Liver (tissue), 9 donors: ENCODE results near the gene PHKB. TPM values are rescaled to one million over a fixed set of nuclear protein-coding genes. Genes with fewer than 3 reads are reported as not detected.
A peak's percentile ranks its signal among the peaks of the same experiment; 100 is the strongest.
"Not testable (repeated sequence)": the region's sequence is repeated elsewhere in the genome, so short reads cannot be mapped to it uniquely, and the experiment has no call there.

Source experiments
- DNase-seq: peaks from one replicate; pipeline ENCODE4 v3.0.0-alpha.2; 2017; ENCODE audit warnings: low spot score
- H3K27ac ChIP-seq, 2 donors: one replicate each; pipeline ENCODE4 v1.7.0; 2013; ENCODE audit warnings: inconsistent platforms in 2 of 2, low read length in 2 of 2, control low read depth in 1 of 2, low read depth in 1 of 2, mild to moderate bottlenecking in 1 of 2
- H3K27me3 ChIP-seq, 4 donors: one replicate each; pipeline versions ENCODE4 v1.6.1 to v1.7.0; 2013; ENCODE audit warnings: low read length in 3 of 4, inconsistent platforms in 1 of 4, mild to moderate bottlenecking in 1 of 4, moderate library complexity in 1 of 4; ENCODE audit not compliant: control insufficient read depth in 4 of 4, insufficient read depth in 4 of 4
- H3K36me3 ChIP-seq, 4 donors: one replicate each; pipeline versions ENCODE4 v1.6.1 to v1.7.0; 2013; ENCODE audit warnings: low read length in 3 of 4, mild to moderate bottlenecking in 3 of 4, low read depth in 1 of 4, moderate library complexity in 1 of 4; ENCODE audit not compliant: control insufficient read depth in 4 of 4, insufficient read depth in 3 of 4
- H3K4me1 ChIP-seq, 4 donors: one replicate each; pipeline versions ENCODE4 v1.6.1 to v1.7.0; 2013; ENCODE audit warnings: low read length in 3 of 4, mild to moderate bottlenecking in 3 of 4, moderate library complexity in 1 of 4; ENCODE audit not compliant: control insufficient read depth in 4 of 4, insufficient read depth in 4 of 4
- H3K4me3 ChIP-seq, 3 donors: one replicate each; pipeline versions ENCODE4 v1.6.1 to v1.7.0; 2013; ENCODE audit warnings: low read length in 3 of 3, control low read depth in 1 of 3, low read depth in 1 of 3, mild to moderate bottlenecking in 1 of 3
- H3K9ac ChIP-seq, 2 donors: one replicate each; pipeline ENCODE4 v1.7.0; 2013; ENCODE audit warnings: low read length in 2 of 2, mild to moderate bottlenecking in 2 of 2, moderate library complexity in 2 of 2, control low read depth in 1 of 2, low read depth in 1 of 2
- H3K9me3 ChIP-seq, 4 donors: one replicate each; pipeline versions ENCODE4 v1.6.1 to v1.7.0; 2013; ENCODE audit warnings: low read length in 3 of 4; ENCODE audit not compliant: control insufficient read depth in 4 of 4
- HNF4A ChIP-seq, 2 donors: conservative IDR thresholded peaks; 2 replicates each; pipeline ENCODE4 v1.6.1; 2016; ENCODE audit warnings: antibody characterized with exemption in 2 of 2, mild to moderate bottlenecking in 2 of 2
- WGBS: extraction: QIAGEN DNeasy Blood & Tissue Kit; methylation state at CpG from one replicate; pipeline ENCODE4 v1.1.7; 2013; 5-methylcytosine and 5-hydroxymethylcytosine counted together
- polyA plus RNA-seq, 2 donors: library from polyadenylated mRNA; stranded (reverse) in 1 of 2; unstranded in 1 of 2; fragments of 200-250 nt in 1 of 2; fragments of >200 nt in 1 of 2; fragmentation: Nextera tagmentation in 1 of 2; extraction: Ambion mirVana in 1 of 2; gene quantifications; one replicate each; pipeline versions ENCODE4 v1.2.1 to v1.2.3, GENCODE V29; 2013 to 2015
- total RNA-seq, 2 donors: library from RNA; depleted of rRNA; stranded (reverse); fragments of >200 nt; gene quantifications; one replicate each; pipeline ENCODE4 v1.2.3, GENCODE V29; 2014
- TF ChIP-seq, protein P1 (sequence below): IDR thresholded peaks from 2 replicates; pipeline ENCODE4 v1.6.1; 2016; ENCODE audit warnings: antibody characterized with exemption
- donor health status: healthy.
- donor health status: healthy.
- donor health status: healthy.
- donor health status: healthy.
- donor health status: healthy.

The PHKB gene
- total and polyA plus RNA-seq, 4 donors: 13.2 to 49.1 (median 29.0) TPM

DNA sequence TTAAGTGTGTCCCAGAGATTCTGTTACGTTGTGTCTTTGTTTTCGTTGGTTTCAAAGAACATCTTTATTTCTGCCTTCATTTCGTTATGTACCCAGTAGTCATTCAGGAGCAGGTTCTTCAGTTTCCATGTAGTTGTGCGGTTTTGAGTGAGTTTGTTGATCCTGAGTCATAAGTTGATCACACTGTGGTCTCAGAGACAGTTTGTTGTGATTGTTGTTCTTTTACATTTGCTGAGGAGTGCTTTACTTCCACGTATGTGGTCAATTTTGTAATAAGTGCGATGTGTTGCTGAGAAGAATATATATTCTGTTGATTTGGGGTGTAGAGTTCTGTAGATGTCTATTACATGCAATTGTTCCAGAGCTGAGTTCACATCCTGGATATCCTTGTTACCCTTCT is 83.1 kb downstream of the PHKB start:
- not testable (repeated sequence) for H3K27ac ChIP-seq, H3K4me1 ChIP-seq, DNase-seq, H3K9ac ChIP-seq, H3K27me3 ChIP-seq, H3K9me3 ChIP-seq, H3K4me3 ChIP-seq
- 94% methylated on average over 6 of the region's 6 CpGs for WGBS
- H3K36me3 ChIP-seq: peaks cover 0 to 11% (median 8%) of the 10 kb centered on the region in 4 donors

DNA sequence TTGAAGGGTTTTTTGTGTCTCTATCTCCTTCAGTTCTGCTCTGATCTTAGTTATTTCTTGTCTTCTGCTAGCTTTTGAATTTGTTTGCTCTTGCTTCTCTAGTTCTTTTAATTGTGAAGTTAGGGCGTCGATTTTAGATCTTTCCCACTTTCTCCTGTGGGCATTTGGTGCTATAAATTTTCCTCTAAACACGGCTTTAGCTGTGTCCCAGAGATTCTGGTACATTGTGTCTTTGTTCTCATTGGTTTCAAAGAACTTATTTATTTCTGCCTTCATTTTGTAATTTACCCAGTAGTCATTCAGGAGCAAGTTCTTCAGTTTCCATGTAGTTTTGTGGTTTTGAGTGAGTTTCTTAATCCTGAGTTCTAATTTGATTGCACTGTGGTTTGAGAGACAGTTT is 90.1 kb downstream of the PHKB start:
- peaks cover 5 to 17% (median 16%) of the 10 kb centered on the region in 4 donors for H3K36me3 ChIP-seq

DNA sequence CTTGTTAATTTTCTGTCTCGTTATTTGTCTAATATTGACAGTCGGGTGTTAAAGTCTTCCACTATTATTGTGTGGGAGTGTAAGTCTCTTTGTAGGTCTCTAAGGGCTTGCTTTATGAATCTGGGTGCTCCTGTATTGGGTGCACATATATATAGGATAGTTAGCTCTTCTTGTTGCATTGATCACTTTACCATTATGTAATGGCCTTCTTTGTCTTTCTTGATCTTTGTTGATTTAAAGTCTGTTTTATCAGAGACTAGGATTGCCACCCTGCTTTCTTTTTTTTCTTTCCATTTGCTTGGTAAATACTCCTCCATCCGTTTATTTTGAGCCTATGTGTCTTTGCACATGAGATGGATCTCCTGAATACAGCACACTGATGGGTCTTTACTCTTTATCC is 90.6 kb downstream of the PHKB start:
- not testable (repeated sequence) for H3K27me3 ChIP-seq, DNase-seq, H3K27ac ChIP-seq, H3K4me3 ChIP-seq, H3K9me3 ChIP-seq, H3K9ac ChIP-seq, H3K4me1 ChIP-seq
- H3K36me3 ChIP-seq: peaks cover 5 to 17% (median 13%) of the 10 kb centered on the region in 4 donors
- 88% methylated on average over 3 of the region's 3 CpGs for WGBS

More for the DNA sequence above, 90.1 kb downstream of the PHKB start:
- DNase-seq, H3K9ac ChIP-seq, H3K4me1 ChIP-seq, H3K27ac ChIP-seq, H3K4me3 ChIP-seq, H3K27me3 ChIP-seq: not testable (repeated sequence)
- over 99% methylated on average over 3 of the region's 3 CpGs for WGBS
- peaks cover 2 to 12% (median 5%) of the 10 kb centered on the region in 4 donors for H3K9me3 ChIP-seq

DNA sequence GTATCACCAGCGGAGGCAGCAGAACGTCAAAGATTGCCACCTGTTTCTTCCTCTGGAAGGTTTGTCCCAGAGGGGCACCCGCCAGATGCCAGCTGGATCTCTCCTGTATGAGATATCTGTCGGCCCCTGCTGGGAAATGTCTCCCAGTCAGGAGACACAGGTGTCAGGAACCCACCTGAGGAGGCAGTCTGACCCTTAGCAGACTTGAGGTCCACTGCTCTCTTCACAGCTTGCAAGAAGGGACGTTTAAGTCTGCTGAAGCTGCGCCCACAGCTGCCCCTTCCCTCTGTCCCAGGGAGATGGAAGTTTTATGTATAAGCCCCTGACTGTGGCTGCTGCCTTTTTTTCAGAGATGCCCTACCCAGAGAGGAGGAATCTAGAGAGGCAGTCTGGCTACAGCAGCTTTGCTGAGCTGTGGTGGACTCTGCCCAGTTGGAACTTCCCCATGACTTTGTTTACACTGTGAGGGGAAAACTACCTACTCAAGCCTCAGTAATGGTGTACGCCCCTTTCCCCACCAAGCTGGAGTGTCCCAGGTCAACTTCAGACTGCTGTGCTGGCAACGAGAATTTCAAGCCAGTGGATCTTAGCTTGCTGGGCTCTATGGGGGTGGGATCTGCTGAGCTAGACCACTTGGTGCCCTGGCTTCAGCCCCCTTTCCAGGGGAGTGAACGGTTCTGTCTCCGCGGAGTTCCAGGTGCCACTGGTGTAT is 92.9 kb downstream of the PHKB start:
- Histone ChIP-seq H3K4me1 (no peaks in the 10 kb centered on the region), H3K27ac (no peak overlapping the region), H3K9me3 (peaks cover 0 to 4% (median 1%) of the 10 kb centered on the region in 4 donors), H3K36me3 (peaks cover 5 to 9% (median 8%) of the 10 kb centered on the region in 4 donors), H3K9ac (no peak overlapping the region), H3K27me3 (no peaks in the 10 kb centered on the region), H3K4me3 (no peak overlapping the region)
- peak in 1 of 2 donors; percentile 43 for TF ChIP-seq HNF4A (conservative IDR thresholded peaks at IDR 0.05)
- TF ChIP-seq, protein P1, sequence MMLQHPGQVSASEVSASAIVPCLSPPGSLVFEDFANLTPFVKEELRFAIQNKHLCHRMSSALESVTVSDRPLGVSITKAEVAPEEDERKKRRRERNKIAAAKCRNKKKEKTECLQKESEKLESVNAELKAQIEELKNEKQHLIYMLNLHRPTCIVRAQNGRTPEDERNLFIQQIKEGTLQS: no peak
- WGBS: 94% methylated on average over 11 of the region's 11 CpGs
- DNase-seq: no peak

DNA sequence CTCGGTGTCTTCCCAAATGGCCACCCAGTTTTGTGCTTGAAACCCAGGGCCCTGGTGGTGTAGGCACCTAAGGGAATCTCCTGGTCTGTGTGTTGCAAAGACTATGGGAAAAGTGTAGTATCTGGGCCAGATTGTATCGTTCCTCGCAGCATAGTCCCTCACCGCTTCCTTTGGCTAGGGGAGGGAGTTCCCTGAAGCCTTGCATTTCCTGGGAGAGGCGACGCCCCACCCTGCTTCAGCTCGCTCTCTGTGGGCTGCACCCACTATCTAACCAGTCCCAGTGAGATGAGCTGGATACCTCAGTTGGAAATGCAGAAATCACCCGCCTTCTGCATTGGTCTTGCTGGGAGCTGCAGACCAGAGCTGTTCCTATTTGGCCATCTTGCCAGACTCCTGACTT is 93.5 kb downstream of the PHKB start:
- H3K9me3 ChIP-seq, H3K4me3 ChIP-seq, H3K9ac ChIP-seq, H3K27ac ChIP-seq, DNase-seq, H3K27me3 ChIP-seq, H3K4me1 ChIP-seq, H3K36me3 ChIP-seq: not testable (repeated sequence)
- 98% methylated on average over 8 of the region's 8 CpGs for WGBS
